Anterior cingulate cortex (tissue), 58 donors: Measurements from ENCODE around the gene CDC123.
A peak's percentile ranks its signal among the peaks of the same experiment; 100 is the strongest.
"Not testable (repeated sequence)": the region's sequence is repeated elsewhere in the genome, so short reads cannot be mapped to it uniquely, and the experiment has no call there.

Source experiments
- DNase-seq, 58 donors: peaks; one replicate each; lab custom pipeline; 2025; lab: John Stamatoyannopoulos, UW

The CDC123 gene, protein sequence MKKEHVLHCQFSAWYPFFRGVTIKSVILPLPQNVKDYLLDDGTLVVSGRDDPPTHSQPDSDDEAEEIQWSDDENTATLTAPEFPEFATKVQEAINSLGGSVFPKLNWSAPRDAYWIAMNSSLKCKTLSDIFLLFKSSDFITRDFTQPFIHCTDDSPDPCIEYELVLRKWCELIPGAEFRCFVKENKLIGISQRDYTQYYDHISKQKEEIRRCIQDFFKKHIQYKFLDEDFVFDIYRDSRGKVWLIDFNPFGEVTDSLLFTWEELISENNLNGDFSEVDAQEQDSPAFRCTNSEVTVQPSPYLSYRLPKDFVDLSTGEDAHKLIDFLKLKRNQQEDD

DNA sequence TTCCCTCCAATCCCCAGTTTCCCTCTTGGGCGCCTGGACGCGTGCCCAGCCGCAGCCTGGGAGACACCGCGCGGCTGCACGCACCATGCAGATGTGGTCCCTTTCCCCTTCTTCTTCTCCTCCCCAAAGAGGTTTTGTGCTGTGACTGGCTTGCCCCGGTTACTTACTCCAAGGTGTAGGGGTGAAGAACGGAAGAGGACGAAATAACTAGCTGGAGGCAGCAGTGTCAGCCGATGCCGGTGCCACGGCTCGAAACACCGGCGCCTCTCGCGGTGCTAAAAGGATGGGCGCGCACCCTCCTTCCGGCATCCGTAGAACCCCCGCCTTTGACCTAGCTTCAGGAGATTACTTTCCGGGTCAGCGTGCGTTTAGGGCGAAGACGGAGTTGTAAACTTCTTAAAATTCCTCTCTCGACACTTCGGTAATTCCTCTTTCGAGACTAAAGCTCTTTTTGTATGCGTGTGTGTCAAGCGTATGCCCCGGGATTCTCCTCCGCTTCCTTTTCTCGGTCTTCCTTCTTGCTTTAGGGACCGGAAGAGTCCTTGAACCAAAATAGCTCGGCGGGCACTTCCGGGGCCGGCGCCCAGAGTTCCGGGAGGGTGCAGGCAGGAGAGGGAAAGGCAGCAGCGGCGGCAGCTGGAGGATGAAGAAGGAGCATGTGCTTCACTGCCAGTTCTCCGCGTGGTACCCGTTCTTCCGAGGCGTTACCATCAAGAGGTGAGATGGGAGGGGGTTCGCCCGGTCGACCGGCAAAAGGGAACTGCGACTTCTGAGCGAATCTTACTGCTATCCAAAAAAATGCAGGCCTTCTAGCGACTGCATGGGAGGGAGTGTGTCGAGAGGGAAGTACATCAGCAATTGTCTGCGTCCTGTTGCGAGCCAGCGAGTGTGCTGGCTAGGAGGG, at the start of gene CDC123, which contains the start of gene NUDT5:
CDC123 (plus strand) TSS at position 586 of the 904 bp plus-strand sequence; CDS start at position 644, 58 bp downstream.
NUDT5 (minus strand) TSS at position 289 of the 904 bp plus-strand sequence. CDS start 9,600 bp downstream, outside the sequence.
- peak; percentile 52 to 98 (median 90) for DNase-seq

- DNase-seq: no peak
These were observed 45.8 kb upstream of the CDC123 start for GRCh38 chr10:12150163-12150562.

DNA sequence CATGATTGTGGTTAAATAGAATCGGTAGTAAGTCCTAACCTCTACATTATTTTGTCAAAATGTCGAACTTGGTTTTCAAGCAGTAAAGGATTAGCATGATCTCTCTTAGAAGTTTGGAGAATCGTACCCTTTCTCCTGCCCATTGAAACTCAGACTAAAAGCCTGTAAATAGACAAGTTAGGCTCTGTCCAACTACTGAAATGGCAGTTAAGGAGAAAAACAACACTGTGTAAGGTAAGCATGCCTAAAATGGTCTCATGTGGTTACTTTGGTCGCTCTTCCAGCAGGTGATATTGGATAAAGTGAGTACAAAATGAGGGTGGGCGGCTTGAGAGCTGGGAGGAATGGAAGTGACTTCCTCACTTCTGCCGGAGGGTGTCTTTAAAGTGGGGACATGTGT, 41.5 kb upstream of the CDC123 start:
- no peak for DNase-seq

DNA sequence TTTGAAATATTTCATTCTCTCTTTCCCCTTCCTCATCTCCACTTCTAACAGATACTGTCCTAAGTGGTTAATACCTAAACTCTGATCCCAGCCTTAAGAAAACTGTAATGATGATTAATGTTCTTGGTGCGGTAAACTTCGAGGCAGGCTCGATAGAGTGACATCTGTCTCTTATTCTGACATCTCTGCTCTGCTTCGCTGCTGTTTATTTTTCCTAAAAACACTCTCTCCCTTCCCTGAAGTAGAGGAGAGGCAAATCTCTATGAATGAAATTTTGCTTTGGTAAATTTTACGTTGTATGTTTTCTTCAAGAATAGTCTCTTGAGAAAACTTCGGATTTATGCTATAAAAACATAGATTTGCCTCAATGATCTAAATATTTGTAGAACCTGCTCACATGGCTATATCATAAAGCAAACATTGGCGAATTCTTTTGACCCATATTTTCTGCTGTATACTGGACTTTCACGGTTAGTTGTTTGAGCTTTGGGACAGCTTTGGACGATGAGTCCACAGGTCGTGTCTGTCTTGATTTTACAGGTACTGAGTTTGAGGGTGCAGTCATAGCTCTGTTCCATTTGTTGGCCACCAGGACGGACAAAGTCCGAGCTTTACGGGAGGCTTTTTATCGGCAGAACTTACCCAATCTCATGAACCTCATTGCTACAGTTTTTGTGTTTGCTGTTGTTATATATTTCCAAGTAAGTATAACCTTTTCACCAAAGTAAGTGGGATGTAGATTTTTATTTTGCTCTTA, 39.4 kb upstream of the CDC123 start:
- no peak for DNase-seq

GRCh38 chr10:12158111-12158510, 37.9 kb upstream of the CDC123 start:
- DNase-seq: no peak

GRCh38 chr10:12160664-12161063, 35.3 kb upstream of the CDC123 start:
- no peak for DNase-seq

DNA sequence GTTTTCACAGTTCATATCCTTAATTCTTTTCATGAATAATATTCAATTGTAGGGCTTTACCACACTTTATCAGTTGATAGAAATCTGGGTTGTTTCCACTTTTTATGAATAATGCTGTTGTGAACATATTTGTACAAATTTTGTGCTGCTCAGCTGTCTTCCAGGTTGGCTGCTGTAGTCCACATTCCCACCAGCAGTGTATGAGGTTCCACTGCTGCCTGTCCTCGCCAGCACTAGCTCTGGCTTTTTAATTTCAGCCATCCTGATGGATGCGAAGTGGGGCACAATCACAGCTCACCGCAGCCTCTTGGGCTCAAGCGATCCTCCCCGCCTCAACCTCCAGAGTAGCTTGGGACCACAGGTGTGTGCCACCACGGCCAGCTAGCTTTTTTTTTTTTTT, 33.1 kb upstream of the CDC123 start:
- no peak for DNase-seq

DNA sequence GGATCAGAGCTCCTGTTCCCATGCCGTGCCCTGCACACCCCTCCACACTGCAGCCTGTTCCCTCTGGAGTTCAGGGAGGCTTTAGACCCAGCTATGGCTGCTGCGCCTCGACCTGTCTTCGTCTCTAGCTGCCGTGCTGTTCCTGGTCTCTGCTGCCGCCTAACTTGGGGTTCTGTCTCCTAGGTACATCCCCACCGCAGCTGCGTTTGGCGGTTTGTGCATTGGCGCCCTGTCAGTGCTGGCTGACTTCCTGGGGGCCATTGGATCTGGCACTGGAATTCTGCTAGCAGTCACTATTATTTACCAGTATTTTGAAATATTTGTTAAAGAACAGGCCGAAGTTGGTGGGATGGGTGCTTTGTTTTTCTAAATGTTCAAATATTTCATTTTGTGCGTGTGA, 31.9 kb upstream of the CDC123 start:
- DNase-seq: no peak

DNA sequence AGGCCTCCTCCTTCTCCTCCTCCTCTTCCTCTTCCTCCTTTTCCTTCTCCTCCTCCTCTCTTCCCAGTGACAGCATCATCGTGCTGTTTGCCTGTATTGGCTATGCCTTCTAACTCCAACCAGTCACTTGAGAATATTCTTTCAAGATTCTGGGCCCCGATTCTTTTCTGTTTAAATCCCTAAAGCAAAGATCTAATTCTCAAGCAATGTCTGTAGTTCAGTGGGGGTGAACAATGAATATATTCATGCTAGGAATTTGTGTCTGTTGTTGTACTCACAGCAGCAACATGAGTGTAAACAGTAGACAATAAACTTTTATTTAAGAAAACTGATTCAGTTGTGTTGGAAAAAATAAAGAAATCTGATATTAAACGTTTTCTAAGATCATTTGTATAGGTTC, 31.0 kb upstream of the CDC123 start:
- no peak for DNase-seq

- no peak for DNase-seq
These were observed 29.8 kb upstream of the CDC123 start for GRCh38 chr10:12165999-12166775.

GRCh38 chr10:12171512-12171911, 24.5 kb upstream of the CDC123 start:
- not testable (repeated sequence) for DNase-seq

DNA sequence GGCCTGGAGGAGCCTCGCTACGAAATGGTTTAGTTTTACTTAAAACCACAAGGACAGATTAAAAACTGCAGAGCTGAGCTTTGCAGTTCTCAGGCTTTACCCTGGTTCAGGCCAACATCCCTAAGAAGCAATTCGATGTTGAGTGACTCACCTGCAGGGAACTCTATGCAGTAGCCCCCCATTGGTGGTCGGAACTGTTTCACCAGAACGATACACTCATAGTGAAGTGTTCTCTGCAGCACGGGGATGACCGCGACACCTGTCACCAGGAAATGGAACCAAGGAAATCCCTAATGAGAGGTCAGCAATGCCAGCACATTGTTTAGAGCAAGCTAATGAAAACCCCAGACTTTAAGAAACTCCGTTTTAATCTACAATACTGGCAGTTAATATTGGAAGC, 18.3 kb upstream of the CDC123 start:
- DNase-seq: no peak

DNA sequence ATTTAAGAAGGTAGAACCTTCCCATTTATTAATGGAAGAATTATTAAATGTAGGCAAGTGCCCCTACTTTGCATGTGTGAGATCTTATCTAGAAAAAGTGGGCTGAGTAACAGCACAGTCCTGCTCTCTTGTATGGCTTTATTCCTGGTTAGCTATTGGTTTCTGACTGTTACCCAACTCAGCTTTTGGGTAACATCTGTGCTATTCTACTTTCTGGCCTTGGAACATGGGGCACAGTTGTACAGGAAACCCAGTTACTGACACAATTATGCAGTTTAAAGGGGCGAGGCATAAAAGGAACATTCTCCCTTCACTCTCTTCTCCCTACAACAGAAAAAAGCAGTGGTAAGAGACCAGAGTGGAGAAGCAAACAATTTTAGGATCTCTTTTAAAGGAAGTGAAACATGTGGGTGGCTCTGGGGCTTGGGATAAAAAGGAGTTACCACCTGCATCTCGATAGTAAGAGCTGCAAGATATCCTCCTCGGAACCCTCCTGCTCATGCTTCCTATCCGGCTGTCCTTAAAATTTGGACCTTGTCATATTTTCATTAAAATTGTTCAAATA, 16.3 kb upstream of the CDC123 start:
- DNase-seq: no peak

DNA sequence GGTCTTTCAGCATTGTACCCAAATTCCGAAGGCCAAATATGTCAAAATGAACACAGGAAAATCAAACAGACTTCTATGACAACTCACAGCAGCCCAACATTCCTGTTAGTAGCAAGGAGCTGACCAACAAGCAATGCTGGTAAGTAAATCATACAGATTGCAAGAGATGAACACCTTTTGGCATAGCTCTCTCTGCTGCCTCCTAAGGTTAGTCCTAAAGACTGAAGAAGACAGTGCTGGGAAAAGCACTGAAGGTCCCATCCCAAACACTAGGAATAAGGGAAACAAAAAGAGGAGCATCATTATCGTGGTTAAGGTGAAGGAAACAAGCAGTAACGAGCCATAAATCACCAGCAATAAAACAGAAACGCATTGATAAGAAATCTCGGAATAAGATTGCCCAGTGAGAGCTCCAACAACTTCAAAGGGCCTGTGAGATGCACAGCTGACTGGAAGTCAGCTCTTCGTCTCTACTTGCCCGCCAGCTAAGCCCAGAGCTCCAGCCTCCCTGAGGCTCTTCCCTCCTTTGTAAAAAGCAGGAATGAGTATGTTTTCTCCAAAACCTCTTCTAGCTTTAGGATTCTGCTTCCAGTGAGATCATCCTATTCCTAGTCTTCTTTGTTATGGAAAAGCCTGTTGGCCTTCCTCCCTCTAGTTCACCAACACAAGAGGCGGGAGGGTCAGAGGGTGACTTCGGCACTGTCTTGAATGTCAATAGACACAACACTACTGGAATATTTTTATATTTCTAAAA, 15.6 kb upstream of the CDC123 start:
- DNase-seq: no peak

- no peak for DNase-seq
These were observed 14.8 kb upstream of the CDC123 start for GRCh38 chr10:12181065-12181775.

DNA sequence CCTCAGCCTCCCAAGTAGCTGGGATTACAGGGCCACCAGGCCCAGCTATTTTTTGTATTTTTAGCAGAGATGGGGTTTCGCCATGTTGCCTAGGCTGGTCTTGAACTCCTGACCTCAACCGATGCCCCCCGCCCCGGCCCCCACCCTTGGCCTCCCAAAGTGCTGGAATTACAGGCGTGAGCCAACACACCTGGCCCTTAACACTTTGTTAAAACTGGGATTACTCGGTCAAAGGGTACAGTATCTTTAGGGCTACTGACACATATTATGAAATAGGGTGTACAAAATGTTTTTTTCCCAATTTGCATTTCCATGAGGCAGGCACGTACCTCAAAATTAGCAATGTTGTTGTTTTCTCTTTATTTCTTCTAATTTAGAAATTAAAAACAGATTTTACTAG, 11.8 kb upstream of the CDC123 start:
- DNase-seq: no peak

DNA sequence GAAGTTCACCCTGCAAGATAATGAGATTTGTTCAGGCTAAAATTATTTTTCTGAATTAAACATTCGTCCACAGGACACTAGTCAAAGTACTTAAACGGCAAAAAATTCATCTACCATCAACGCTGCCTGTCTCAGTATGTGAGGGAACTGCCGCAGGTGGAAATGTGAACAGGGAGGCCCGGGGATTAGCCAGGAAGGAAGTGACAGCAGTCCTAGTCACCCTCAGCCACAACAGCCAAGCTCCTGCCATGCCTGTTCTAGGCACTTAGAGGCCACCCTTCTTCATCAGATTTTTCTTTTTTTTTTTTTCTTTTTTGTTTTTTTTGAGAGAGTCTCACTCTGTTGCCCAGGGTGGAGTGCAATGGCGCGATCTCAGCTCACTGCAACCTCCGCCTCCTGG, 9.7 kb upstream of the CDC123 start:
- DNase-seq: no peak

- DNase-seq: no peak
These were observed 8.6 kb upstream of the CDC123 start for GRCh38 chr10:12187321-12187905.
